Measurements from ENCODE around the gene MAGI2. TPM values are rescaled to one million over a fixed set of nuclear protein-coding genes. Genes with fewer than 3 reads are reported as not detected.
A peak's percentile ranks its signal among the peaks of the same experiment; 100 is the strongest.

The MAGI2 gene
- total RNA-seq, 1 donor from 2014 or later = 3.6 TPM

DNA sequence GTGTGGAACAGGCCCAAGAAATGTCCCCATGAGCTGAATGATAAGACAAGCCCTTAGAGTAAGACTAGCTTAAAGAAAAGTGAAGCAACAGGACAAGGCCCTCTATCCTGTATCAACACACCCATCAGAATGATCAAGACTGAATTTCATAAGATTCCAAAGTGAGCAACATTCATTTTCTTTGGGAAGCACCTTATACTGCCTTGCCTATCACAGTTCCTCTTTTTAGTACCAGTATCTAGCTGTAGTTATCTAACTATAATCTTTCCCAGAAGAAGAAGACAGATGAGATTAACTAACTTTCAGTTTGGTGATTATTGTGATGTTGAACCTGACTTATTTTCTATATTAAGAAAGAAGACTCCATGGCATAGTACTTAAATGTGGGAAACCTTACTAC is 1263.7 kb downstream of the MAGI2 start:
- ATAC-seq (no peak), DNase-seq (no peak)
- intact Hi-C loops (cut with micrococcal nuclease) = no loop called here

DNA sequence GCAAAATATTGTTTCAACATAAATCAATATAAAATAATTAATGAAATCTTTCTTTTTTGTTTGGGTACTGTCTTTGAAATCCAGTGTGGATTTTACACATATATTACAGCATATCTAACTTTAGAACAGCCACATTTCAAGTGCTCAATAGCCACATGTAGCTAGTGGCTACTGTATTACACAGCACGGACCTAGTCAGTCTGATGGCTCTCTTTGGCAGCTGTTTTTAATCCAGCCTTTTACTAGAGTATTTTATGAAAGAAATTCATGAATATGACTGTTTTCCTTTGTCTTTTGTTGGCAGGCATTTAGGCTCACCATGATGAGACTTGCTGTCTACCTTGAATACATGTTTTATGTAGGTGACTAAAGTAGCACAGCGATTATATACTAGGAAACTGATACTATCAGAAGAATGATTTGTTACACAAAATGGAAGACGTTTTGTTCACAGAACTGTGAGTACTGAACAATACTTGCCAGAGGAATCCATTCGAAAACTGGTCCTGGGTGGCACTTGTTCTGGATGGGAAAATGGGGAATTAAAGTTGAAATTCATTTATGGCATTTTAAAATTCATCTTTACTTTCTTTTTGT is 1268.2 kb downstream of the MAGI2 start:
- no peak for DNase-seq
- no peak for ATAC-seq
- intact Hi-C loops (cut with micrococcal nuclease) = no loop called here

DNA sequence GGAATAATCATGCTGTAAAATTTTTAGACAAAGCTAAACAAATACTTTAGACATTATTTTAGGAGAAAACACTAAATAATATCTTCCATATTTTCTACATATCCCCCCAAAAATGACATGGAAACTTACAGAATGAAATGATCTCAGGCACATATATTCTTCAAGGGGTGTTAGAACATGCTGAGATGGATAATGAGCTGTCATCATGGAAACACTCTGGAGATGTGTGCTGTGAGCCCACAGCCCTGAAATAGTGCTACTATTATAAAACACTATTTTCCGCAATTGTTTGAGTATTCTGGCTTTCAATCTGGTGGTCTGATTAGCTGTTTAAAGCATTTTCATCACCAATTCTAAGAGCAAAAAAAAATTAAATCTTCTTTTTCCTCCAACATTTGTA is 1269.2 kb downstream of the MAGI2 start:
- no peak for DNase-seq
- no peak for ATAC-seq

DNA sequence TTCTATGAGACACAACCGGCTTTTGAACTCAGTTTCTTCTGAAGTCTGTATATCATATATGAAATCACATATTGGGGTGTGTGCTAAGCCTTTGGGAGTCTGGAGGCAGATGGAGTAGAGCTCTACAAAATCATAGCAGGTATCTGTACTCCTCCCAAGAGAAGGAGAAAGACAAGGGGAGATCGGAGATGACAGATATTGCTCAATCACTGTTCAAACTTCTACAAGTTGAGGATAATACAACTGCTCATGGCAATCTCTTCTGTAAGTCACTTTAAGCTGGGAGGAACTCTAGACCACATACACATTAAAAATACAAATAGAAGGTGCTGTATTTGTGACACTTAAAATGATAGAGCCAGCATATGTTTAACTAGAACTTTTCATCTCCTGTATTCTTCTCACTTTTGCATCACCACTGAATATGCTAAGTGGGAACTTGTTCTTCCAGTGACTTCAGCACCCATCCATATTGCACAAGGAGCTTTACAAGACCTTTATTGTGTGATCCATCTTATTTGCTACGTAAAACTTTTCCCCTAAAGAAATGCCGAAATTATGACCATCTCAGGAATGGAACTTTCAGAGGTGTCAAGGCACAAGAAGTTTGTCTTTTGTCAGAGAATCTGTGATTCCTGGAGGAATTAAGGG is 1273.5 kb downstream of the MAGI2 start:
- intact Hi-C loops (cut with micrococcal nuclease) = no loop called here
- no peak for ATAC-seq
- DNase-seq = no peak

More for the DNA sequence above, 1269.2 kb downstream of the MAGI2 start:
- intact Hi-C loops (cut with micrococcal nuclease) = no loop called here

DNA sequence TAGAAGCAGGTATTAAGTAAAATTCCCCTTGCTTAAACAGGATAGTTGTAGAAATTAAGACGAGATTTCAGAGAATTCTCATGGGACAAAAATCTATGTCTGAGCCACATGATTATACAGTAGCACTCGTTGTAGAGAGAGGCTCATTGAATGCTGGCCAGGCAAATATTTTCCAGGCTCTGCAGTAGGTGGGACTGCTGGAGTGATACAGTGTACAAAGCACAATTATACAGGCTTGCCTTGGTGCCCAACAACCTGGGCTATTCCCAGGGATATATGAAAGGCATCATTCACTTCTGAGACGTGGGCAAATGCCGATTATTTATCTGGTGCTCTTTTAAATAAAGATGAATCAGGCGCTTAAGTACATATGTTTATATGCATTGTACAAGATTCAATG is 1274.3 kb downstream of the MAGI2 start:
- ATAC-seq (peak; percentile 73), DNase-seq (no peak)
- intact Hi-C loops (cut with micrococcal nuclease) = no loop called here

DNA sequence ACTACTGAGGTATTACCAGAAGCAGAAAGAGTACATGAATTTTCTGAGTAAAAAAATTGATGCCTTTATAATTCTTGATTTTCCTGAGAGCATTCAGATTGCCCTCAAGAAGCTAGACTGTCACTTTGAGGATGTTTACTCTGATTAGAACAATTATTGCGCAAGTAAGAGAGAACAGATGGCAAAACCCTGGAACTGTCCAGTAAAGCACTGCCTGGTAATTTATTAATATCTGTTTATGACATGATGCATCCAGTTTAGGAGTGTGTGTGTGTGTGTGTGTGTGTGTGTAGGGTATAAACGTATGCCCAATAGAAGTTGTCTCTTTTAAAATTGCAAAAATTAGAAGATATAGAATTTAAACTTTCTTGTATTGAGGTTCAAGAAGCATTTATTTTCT is 1275.1 kb downstream of the MAGI2 start:
- intact Hi-C loops (cut with micrococcal nuclease) = no loop called here
- ATAC-seq = no peak
- DNase-seq = no peak

DNA sequence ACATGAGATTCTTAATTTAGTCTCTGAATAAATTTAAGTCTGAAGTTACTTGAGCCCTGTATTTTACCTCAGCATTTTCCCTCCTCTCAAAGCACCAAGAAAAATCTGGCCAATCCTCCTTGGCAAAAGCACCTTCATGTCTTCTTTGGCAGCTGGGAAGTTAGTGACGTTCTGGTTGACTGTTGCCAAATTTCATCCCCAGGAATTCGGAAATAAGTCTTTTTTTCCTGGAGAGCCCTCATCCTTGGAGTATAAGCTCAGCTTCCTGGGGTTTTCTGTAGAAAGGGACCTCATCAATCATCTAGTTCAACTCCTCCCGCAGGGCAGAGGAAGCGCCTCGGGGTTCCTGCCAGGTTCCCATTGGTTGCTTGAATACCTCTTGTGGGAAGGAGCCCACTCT is 1277.3 kb downstream of the MAGI2 start:
- DNase-seq = no peak
- intact Hi-C loops (cut with micrococcal nuclease) = no loop called here
- no peak for ATAC-seq

DNA sequence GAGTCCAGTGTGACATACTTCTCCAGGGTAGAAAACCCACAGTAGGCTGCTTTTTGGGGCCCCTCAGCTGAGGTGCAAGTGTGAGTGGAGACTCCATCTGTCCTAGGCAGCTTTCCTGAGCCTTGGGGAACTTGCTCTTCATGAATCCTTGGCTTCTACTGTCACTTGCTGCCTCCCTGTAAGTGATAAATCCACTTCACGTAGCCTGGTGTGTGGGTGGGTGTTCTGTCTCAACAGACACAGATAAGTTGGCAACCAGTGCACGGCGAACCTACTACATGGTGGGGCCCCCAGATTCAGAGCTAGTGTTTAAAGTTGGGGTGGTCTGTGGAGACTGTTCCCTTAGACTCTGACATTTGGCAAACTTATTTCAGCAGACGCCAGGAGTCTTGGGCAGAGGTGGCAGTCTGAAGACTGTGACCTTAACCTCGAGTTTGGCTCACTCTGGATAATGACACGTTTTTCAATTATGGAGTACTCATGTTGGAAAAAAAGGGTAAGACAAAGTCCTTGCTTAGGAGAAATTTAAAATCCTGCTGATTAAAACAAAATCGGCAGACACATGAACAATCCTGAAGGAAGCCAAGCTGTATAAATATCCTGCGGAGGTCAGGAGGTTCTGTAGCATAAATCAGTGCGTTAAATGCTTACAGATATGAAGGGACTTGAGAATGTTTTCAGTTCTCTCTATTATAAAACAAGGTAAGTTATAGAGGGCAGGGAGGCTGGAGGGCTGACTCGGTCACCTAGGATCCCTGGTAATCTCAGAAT is 1278.0 kb downstream of the MAGI2 start:
- no peak for ATAC-seq

DNA sequence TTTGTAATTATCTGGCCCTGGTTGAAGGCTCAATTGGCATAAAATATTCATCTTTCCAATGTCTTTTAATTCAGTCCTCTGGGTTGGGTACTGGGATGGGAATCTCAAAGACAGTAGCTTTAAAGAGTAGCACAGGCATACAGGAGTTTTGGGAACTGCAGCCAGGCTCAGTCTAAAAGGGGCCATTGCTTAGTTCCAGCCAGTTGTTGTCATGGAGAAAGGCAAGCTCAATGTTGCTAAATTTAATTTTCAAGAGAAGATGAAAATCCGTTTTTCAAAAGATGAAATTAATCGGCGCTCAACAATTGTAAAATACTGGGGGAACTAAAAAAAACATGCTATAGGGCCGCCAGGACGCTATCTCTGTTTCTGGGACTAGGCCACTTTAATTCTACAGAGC is 1279.8 kb downstream of the MAGI2 start:
- intact Hi-C loops (cut with micrococcal nuclease) = no loop called here
- no peak for DNase-seq

More for the DNA sequence above, 1278.0 kb downstream of the MAGI2 start:
- intact Hi-C loops (cut with micrococcal nuclease) = no loop called here
- no peak for DNase-seq

DNA sequence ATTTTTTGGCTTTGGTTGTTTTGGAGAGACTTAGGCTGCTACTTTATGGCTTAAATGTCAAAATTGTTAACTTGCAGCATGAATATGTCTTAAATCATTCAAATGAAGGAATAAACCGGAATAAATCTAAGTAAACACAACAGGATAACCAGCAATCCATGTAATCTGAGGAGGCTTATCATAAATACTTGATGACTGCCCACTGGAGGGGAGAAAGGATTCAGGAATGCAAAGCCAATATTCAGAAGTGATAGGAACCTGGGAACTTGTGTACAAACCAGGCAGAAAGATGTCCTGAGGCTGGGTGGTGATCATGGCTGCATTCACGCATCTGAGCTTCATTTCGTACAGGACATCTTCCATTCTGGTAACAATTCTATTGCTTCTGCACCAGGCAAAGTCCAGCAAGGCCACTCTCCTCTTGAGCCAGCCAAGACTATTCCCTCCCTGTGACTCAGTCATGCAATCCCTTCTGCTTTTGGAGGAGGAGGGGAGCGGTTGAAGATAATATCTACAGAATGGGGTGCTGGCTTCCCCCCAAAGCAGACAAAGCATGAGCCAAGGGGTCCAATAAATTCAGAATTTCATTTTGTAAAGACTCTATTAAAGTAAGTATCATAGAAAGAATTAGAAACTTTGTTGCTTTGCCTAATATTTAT is 1280.4 kb downstream of the MAGI2 start:
- no peak for ATAC-seq
- intact Hi-C loops (cut with micrococcal nuclease) = no loop called here

More for the DNA sequence above, 1279.8 kb downstream of the MAGI2 start:
- no peak for ATAC-seq

DNA sequence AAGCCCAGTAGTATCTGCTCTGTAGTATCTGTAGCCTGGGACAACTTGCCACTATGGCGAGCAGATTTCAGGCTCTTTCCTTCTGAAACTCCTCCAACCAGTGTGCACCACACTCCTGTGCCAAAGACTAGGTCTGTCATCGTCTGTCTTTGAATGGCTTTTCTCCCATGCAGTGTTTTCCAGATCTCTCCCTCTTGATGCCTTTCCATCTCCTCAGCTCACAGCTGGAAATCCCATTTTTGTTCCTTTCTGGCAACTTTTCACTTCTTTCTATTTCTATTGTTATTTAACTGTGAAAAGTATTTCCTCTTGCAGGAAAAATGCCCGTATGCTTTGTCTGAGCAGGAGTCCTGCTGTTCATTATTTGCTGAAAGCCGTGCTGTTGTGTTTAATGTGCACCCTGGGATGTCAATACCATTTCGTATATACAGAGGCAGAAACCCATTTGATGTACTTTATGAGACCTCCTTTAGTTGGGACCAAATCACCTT is 1281.2 kb downstream of the MAGI2 start:
- intact Hi-C loops (cut with micrococcal nuclease) = no loop called here
- no peak for ATAC-seq
- no peak for DNase-seq

More for the DNA sequence above, 1280.4 kb downstream of the MAGI2 start:
- no peak for DNase-seq

DNA sequence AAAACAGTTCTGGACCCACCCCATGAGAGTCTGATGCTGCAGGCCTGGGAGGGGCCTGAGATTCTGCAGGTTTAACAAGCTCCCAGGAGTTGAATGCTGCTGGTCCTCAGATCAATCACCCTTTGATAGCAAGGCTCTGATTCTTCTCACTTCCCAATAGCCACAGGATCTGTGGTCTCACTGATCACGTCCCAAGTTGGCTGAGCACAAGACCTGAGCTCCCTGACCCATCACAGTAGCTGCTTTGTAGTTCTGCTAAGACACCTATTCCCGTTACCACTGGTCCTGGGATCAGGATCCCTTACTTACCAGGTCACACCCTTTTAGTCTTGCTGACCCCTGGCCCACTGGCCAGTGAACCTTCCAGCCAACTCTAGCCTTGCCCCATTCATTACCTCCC is 1282.1 kb downstream of the MAGI2 start:
- DNase-seq = no peak
- ATAC-seq = no peak
- intact Hi-C loops (cut with micrococcal nuclease) = no loop called here

DNA sequence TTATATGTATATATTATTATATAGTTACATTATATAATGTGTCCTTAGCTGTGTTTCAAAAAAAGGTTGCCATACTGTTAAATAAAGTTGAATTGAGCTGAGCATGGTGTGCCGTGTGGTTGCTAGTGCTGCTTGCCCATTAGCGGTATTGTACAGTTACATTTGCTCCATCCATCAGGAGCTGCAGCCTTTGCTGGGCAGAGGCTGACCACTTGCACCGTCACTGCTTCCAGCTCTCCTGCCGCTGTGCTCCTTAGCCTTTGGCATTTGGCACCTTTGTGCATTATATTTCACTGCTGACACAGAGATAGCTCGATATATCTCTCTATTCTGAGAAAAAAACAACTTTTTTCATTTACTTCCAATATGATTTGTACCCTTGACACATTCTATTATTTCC is 1282.7 kb downstream of the MAGI2 start:
- intact Hi-C loops (cut with micrococcal nuclease) = no loop called here
- ATAC-seq = no peak
- DNase-seq = no peak

DNA sequence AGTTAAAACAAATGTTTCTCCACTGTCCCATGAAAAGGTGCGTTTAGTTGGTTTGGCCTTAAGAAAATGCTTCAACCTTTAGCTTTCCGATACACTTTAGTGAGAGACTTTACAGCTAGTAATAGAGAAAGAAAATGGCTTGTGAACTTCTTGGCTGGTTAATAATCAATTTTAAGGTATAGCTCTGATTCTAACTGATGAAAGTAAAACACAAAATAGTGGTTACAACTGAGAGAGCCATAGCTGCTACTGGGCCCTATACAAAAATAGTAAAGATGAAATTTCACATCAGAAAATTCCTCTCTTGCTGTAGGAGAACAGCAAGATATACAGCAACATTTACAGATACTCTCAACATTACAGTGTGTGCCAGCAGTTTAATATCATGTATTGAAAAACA is 1283.5 kb downstream of the MAGI2 start:
- intact Hi-C loops (cut with micrococcal nuclease) = no loop called here
- ATAC-seq (no peak), DNase-seq (no peak)

DNA sequence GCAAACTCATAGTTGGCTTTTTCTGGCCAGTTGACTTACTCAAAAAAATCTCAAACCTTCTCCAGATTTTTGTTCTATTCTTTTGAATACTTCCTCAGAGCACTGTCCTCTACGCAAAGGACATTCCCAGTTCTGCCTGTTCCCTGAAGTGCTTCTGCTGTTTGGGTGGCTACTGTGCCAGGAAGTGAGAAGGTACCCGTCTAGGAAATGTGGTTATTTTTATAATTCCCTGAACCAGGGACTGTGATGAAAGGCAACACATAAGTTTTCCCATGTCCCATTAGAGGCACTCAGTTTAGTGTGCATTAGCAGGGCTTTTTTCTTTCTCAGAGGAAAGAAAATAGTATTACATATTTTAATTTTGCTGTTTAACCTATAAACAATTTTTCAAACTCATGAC is 1284.6 kb downstream of the MAGI2 start:
- DNase-seq (no peak), ATAC-seq (peak; percentile 43)
- intact Hi-C loops (cut with micrococcal nuclease) = no loop called here

DNA sequence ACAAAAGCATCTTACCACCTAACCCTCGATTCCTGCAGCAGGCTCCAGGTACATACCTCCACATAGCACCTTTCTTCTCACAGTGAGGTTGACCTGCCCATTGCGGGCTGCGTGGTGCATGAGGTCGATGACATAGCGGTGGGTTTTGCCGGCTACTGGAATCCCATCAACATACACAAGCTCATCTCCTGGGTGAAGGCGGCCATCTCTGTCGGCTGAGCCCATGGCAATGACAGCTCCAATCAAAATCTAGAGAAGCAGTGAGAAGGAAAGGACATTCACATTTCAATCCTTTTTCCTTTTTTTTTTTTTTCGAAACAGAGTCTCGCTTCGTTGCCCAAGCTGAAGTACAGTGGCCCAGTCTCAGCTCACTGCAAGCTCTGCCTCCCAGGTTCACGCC is 1285.6 kb downstream of the MAGI2 start:
- ATAC-seq = no peak
- intact Hi-C loops (cut with micrococcal nuclease) = no loop called here
- DNase-seq = no peak

DNA sequence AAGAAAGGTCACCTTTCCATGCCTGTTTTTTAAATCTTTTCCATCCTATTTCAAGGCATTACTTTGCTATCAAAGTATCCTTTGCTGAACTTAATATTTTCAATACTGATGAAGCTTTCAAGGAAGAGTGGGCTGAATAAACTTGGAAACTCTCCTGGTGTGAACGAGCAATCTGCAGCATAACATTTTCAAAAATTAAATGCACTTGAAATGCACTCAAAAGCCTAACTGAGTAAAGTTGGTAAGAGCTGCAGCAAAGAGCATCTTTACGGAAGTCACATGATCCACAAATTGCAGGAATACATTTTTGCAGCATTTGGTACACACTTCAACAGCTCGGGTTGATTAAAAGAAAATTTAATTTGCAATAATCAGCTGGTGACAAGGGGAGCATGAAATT is 1287.6 kb downstream of the MAGI2 start:
- no peak for ATAC-seq
- DNase-seq = no peak
- intact Hi-C loops (cut with micrococcal nuclease) = no loop called here

DNA sequence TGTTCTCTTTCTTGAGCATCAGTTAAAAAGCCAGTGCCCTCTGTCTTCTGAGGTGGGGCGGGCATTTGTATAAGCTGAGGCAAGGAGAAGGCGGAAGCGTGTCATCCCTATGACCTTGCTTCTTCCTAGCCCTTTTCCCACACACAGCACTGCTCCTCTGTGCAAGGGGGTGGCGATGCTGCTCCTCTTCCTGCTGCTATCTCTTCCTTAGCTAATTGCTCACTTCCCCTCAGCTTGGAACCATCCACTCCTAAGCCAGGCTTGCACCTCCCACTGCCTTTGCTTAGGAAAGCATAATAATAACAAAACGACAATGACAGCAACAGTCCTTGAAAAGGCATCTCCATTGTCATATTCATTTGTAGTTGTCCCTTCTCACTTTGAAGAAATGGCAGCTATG is 1288.0 kb downstream of the MAGI2 start:
- DNase-seq (no peak), ATAC-seq (no peak)
- intact Hi-C loops (cut with micrococcal nuclease) = no loop called here

DNA sequence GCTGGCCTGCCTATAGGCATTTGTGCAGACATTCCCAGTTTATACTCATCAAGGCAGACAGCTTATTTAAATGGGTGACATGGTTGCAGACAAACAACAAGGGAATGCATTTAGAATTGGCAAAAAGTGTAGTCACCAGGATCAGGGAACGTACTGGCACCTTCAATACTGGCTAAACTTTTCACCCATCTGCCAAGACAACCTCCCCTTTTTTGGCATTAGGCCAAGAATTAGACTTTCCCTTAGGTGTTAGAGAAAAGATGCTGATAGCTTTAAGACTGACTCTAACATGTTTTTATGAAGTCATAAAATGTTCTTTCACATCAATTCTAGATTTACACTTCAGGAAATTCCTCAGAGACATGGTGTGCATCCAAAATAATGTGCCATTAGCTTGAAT is 1289.0 kb downstream of the MAGI2 start:
- intact Hi-C loops (cut with micrococcal nuclease) = no loop called here
- DNase-seq (no peak), ATAC-seq (peak; percentile 67)

DNA sequence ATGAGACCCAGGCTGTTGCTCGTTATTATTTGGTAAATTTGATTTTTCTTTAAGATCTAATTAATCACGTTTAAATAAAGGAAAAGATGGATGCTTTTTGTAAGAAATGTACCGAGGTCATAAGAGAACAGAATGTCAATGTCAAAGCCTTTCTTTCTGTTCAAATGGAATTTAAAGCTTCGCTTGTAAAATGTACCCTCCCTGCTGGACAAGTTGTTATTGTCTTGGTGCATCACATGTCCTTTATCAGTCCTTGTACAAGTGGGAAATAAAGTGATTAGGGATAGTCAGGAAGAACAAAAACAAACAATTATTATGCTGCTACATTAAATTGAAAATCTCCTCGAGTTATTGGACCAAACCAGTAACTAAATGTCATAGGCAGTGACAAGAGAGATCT is 1291.7 kb downstream of the MAGI2 start:
- no peak for DNase-seq
- intact Hi-C loops (cut with micrococcal nuclease) = no loop called here
- ATAC-seq = no peak

Data from left ventricle myocardium superior (tissue), 1 donor.